Gastroesophageal sphincter (tissue), 4 donors: ENCODE results near the gene APBA2. TPM values are rescaled to one million over a fixed set of nuclear protein-coding genes. Genes with fewer than 3 reads are reported as not detected.
A peak's percentile ranks its signal among the peaks of the same experiment; 100 is the strongest.

Source experiments
- ATAC-seq: fragments of 150-250 bp; one replicate; pipeline ENCODE4 v1.9.1; 2016; ENCODE audit warnings: mild to moderate bottlenecking, moderate library complexity
- H3K27ac ChIP-seq, 4 donors: fragments of 200-600 bp; sonication (generic) in 3 of 4; 1 replicate in 3 of 4; 2 replicates in 1 of 4; pipeline ENCODE4 v1.5.1; 2016 to 2019
- H3K27me3 ChIP-seq: fragments of 200-600 bp; sonication (generic); one replicate; pipeline ENCODE4 v1.5.1; 2019
- H3K36me3 ChIP-seq, 2 donors: fragments of 200-600 bp; sonication (generic); one replicate each; pipeline ENCODE4 v1.5.1; 2019; ENCODE audit warnings: control low read depth in 1 of 2
- H3K4me1 ChIP-seq, 3 donors: fragments of 200-600 bp; sonication (generic); 1 replicate in 2 of 3; 2 replicates in 1 of 3; pipeline ENCODE4 v1.5.1; 2016 to 2019; ENCODE audit warnings: control low read depth in 2 of 3
- H3K4me3 ChIP-seq, 2 donors: fragments of 200-600 bp; sonication (generic); one replicate each; pipeline ENCODE4 v1.5.1; 2019; ENCODE audit warnings: mild to moderate bottlenecking in 1 of 2, moderate library complexity in 1 of 2
- H3K9me3 ChIP-seq, 3 donors: fragments of 200-600 bp; sonication (generic); one replicate each; pipeline ENCODE4 v1.5.1; 2017 to 2019; ENCODE audit warnings: control low read depth in 2 of 3
- CTCF ChIP-seq, 4 experiments: fragments of 200-600 bp in 2 of 4; fragments of 450-650 bp in 2 of 4; sonication (generic) in 1 of 4; IDR thresholded peaks; one replicate each; pipeline ENCODE4 v1.5.1; 2017 to 2019; ENCODE audit warnings: antibody characterized with exemption in 4 of 4, mild to moderate bottlenecking in 2 of 4, moderate library complexity in 2 of 4
- EP300 ChIP-seq: sonication (generic); formaldehyde crosslinking; IDR thresholded peaks from one replicate; pipeline ENCODE4 v1.6.1; 2017; ENCODE audit warnings: antibody characterized with exemption, mild to moderate bottlenecking
- POLR2A ChIP-seq, 2 donors: fragments of 450-650 bp; IDR thresholded peaks; one replicate each; pipeline ENCODE4 v1.6.1; 2017; ENCODE audit warnings: antibody characterized with exemption in 2 of 2, mild to moderate bottlenecking in 2 of 2, moderate library complexity in 1 of 2
- POLR2AphosphoS5 ChIP-seq: sonication (generic); formaldehyde crosslinking; IDR thresholded peaks from one replicate; pipeline ENCODE4 v1.6.1; 2017; ENCODE audit warnings: antibody characterized with exemption
- WGBS, 2 donors: methylation state at CpG; one replicate each; pipeline ENCODE4 v1.1.5; 2018; ENCODE audit warnings: low coverage in 1 of 2; 5-methylcytosine and 5-hydroxymethylcytosine counted together
- total RNA-seq, 4 donors: library from RNA; depleted of rRNA; stranded (reverse); fragments of >200 nt; gene quantifications; one replicate each; pipeline ENCODE4 v1.1.0, GENCODE V29; 2016

Gene APBA2
- total RNA-seq, 4 donors from 2014 or later, result 3.1 to 14.9 (median 4.2) TPM

- H3K36me3 ChIP-seq, result no peaks in the 10 kb centered on the region
- H3K27me3 ChIP-seq, result no peaks in the 10 kb centered on the region
- TF ChIP-seq EP300 (no peak), POLR2AphosphoS5 (no peak), CTCF (IDR thresholded peaks at IDR 0.05) (no peak), POLR2A (IDR thresholded peaks at IDR 0.05) (no peak)
- H3K4me3 ChIP-seq, result no peak overlapping the region
- no peaks in the 10 kb centered on the region for H3K9me3 ChIP-seq
- no peak overlapping the region for H3K27ac ChIP-seq
- peaks cover 0 to 16% (median 0%) of the 10 kb centered on the region in 3 donors for H3K4me1 ChIP-seq
- no peak for ATAC-seq
- WGBS, 2 donors, result 90 to 91% methylated on average over 6 of the region's 6 CpGs
These were observed 97.1 kb downstream of the APBA2 start for GRCh38 chr15:28982886-28983285.

GRCh38 chr15:28983432-28984311 lies 97.9 kb downstream of the APBA2 start:
- Histone ChIP-seq H3K27ac (no peak overlapping the region), H3K9me3 (no peaks in the 10 kb centered on the region), H3K4me1 (peaks cover 0 to 16% (median 0%) of the 10 kb centered on the region in 3 donors), H3K27me3 (no peaks in the 10 kb centered on the region), H3K4me3 (no peak overlapping the region), H3K36me3 (no peaks in the 10 kb centered on the region)
- TF ChIP-seq EP300 (no peak), CTCF (IDR thresholded peaks at IDR 0.05) (no peak), POLR2AphosphoS5 (no peak), POLR2A (IDR thresholded peaks at IDR 0.05) (no peak)
- WGBS, 2 donors, result 90 to 95% methylated on average over 6 to 10 of the region's 20 CpGs
- no peak for ATAC-seq

GRCh38 chr15:28984421-28985315 lies 98.9 kb downstream of the APBA2 start:
- Histone ChIP-seq H3K9me3 (no peaks in the 10 kb centered on the region), H3K27me3 (no peaks in the 10 kb centered on the region), H3K27ac (peak overlapping the region in 3 of 4 donors; percentile 6 to 46 (median 28)), H3K36me3 (no peaks in the 10 kb centered on the region), H3K4me1 (peaks cover 0 to 16% (median 0%) of the 10 kb centered on the region in 3 donors), H3K4me3 (no peak overlapping the region)
- WGBS, 2 donors, result 20 to 78% methylated on average over 1 to 4 of the region's 10 CpGs
- ATAC-seq, result peak; percentile 63
- TF ChIP-seq POLR2AphosphoS5 (no peak), EP300 (no peak), POLR2A (IDR thresholded peaks at IDR 0.05) (no peak), CTCF (IDR thresholded peaks at IDR 0.05) (no peak)

GRCh38 chr15:28985316-28985645 lies 99.5 kb downstream of the APBA2 start:
- no peak overlapping the region for H3K4me3 ChIP-seq
- peaks cover 0 to 16% (median 0%) of the 10 kb centered on the region in 3 donors for H3K4me1 ChIP-seq
- no peak for ATAC-seq
- 19 to 45% methylated on average over 6 of the region's 6 CpGs for WGBS, 2 donors
- H3K27ac ChIP-seq, result peak overlapping the region in 3 of 4 donors; percentile 6 to 46 (median 28)
- H3K27me3 ChIP-seq, result no peaks in the 10 kb centered on the region
- no peaks in the 10 kb centered on the region for H3K9me3 ChIP-seq
- no peaks in the 10 kb centered on the region for H3K36me3 ChIP-seq
- TF ChIP-seq EP300, result no peak
- TF ChIP-seq POLR2A (IDR thresholded peaks at IDR 0.05), result no peak
- TF ChIP-seq CTCF (IDR thresholded peaks at IDR 0.05), result no peak
- no peak for TF ChIP-seq POLR2AphosphoS5
